HAP-1 (cell line): ENCODE measurements around the gene COL6A1.

Experiments
- DNase-seq, 2 experiments: peaks; one replicate each; pipeline ENCODE4 v3.0.0-alpha.2; 2016 to 2020; ENCODE audit warnings: low spot score in 2 of 2
- H3K27me3 ChIP-seq: fragments of 250-450 bp; sonication (Bioruptor Pico); 2 replicates; pipeline ENCODE4 v1.5.1; 2020; ENCODE audit warnings: low read depth, mild to moderate bottlenecking, moderate library complexity
- H3K36me3 ChIP-seq: fragments of 250-450 bp; sonication (Bioruptor Pico); replicated peaks from 2 replicates; pipeline ENCODE4 v1.5.1; 2020; ENCODE audit warnings: mild to moderate bottlenecking
- H3K4me1 ChIP-seq: fragments of 250-450 bp; sonication (Bioruptor Pico); 2 replicates; pipeline ENCODE4 v1.5.1; 2020; ENCODE audit warnings: mild to moderate bottlenecking
- H3K4me3 ChIP-seq: fragments of 250-450 bp; sonication (Bioruptor Pico); 2 replicates; pipeline ENCODE4 v1.5.1; 2020; ENCODE audit warnings: mild to moderate bottlenecking, moderate library complexity
- H3K9me3 ChIP-seq: fragments of 250-450 bp; sonication (Bioruptor Pico); 2 replicates; pipeline ENCODE4 v1.5.1; 2020; ENCODE audit warnings: mild to moderate bottlenecking, moderate library complexity
- in situ Hi-C: fragments of 300-500 bp; cut with MboI; formaldehyde crosslinking; loops from 3 replicates; pipeline ENCODE4 v1.14.3; 2020; ENCODE audit warnings: low sequenced_read_pairs, inconsistent platforms, mixed read lengths

Gene COL6A1

DNA sequence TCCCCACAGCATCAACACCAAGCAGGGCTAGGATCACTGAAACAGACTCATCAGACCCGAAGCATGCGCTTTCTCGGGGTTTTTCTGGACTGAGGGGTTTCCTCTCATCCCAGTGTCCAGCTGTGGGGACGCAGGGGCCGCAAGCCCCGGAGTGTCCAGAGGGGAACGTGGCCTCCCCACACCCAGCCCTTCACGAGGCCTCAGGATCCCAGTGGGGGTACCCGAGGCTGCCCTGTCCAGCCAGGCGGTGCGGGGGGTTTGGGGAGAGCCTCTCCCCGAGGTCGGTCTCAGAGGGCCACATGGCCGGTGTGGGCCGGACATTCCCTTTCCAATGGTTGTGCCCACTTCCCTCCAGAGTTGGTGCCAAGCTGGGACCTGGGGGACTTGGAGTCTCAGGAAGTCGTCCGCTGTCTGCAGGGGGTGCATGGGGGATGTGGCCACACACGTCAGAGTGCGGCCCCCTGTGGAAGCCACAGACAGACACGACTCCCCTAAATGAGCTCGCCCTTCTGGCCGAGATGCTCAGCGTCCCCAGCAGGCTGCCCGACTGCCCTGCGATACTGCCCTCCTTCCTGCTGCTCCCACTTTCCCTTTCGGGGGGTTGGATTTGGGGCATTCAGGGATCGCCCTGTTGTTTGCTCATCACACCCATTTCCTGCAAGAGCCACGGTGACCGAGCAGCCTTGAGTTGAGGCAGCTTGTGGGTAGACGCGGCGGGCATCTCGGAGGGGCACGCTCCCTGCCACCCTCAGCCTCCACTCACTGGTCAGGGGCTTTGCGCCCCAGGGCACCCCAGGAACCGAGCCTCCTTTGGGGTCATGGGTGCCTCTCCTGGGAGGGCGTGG, 4.1 kb downstream of the COL6A1 start:
- Histone ChIP-seq H3K4me1 (peaks cover 8% of the 10 kb centered on the region; the same call in 1 of the 2 replicates), H3K27me3 (no peaks in the 10 kb centered on the region), H3K9me3 (no peaks in the 10 kb centered on the region), H3K4me3 (no peak overlapping the region), H3K36me3 (peaks cover 21% of the 10 kb centered on the region)
- in situ Hi-C loops, result no loop called here
- DNase-seq, result no peak

DNA sequence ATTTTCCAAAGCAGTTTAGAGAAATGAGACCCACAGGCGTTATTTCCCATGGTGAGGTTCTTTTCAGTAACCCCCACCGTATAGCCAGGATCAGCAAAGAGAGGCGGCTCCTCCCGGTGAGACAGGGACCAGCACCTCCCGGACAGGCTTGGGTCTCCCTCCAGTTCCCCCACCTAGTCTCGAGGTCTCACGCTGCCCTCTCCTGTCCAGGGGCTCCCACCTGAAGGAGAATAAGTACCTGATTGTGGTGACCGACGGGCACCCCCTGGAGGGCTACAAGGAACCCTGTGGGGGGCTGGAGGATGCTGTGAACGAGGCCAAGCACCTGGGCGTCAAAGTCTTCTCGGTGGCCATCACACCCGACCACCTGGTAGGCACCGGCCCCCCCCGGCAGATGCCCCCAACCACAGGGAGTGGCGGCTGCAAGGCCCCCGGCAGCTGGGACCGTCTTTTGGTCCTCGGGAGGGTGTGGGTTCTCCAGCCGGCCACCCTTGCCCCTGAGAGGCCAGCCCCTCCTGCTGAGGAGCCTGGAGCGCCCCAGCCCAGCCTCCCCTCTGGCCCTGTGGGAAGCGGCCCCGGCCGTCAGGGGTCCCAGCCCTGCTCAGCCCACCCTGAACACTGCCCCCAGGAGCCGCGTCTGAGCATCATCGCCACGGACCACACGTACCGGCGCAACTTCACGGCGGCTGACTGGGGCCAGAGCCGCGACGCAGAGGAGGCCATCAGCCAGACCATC, 4.9 kb downstream of the COL6A1 start:
- DNase-seq, result no peak
- no peaks in the 10 kb centered on the region for H3K9me3 ChIP-seq
- in situ Hi-C loops, result no loop called here
- H3K4me3 ChIP-seq, result no peak overlapping the region
- H3K27me3 ChIP-seq, result no peaks in the 10 kb centered on the region
- H3K36me3 ChIP-seq, result peaks cover 24% of the 10 kb centered on the region
- H3K4me1 ChIP-seq, result 0 out of 2 replicates have a peak, but pooled peaks cover 5% of the 10 kb centered on the region

DNA sequence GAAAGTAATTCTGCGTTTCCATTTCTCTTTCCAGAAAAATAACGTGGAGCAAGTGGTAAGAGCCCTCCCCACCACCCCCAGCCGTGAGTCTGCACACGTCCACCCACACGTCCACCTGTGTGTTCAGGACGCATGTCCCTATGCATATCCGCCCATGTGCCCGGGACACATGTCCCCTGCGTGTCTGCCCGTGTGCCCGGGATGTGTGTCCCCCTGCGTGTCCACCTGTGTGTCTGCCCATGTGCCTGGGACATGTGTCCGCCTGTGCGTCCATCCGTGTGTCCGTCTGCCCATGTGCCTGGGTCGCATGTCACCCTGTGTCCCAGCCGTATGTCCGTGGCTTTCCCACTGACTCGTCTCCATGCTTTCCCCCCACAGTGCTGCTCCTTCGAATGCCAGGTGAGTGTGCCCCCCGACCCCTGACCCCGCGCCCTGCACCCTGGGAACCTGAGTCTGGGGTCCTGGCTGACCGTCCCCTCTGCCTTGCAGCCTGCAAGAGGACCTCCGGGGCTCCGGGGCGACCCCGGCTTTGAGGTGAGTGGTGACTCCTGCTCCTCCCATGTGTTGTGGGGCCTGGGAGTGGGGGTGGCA, 5.6 kb downstream of the COL6A1 start:
- H3K4me3 ChIP-seq, result no peak overlapping the region
- in situ Hi-C loops, result no loop called here
- no peak for DNase-seq
- H3K4me1 ChIP-seq, result 0 out of 2 replicates have a peak, but pooled peaks cover 5% of the 10 kb centered on the region
- no peaks in the 10 kb centered on the region for H3K9me3 ChIP-seq
- H3K27me3 ChIP-seq, result no peaks in the 10 kb centered on the region
- peaks cover 30% of the 10 kb centered on the region for H3K36me3 ChIP-seq

DNA sequence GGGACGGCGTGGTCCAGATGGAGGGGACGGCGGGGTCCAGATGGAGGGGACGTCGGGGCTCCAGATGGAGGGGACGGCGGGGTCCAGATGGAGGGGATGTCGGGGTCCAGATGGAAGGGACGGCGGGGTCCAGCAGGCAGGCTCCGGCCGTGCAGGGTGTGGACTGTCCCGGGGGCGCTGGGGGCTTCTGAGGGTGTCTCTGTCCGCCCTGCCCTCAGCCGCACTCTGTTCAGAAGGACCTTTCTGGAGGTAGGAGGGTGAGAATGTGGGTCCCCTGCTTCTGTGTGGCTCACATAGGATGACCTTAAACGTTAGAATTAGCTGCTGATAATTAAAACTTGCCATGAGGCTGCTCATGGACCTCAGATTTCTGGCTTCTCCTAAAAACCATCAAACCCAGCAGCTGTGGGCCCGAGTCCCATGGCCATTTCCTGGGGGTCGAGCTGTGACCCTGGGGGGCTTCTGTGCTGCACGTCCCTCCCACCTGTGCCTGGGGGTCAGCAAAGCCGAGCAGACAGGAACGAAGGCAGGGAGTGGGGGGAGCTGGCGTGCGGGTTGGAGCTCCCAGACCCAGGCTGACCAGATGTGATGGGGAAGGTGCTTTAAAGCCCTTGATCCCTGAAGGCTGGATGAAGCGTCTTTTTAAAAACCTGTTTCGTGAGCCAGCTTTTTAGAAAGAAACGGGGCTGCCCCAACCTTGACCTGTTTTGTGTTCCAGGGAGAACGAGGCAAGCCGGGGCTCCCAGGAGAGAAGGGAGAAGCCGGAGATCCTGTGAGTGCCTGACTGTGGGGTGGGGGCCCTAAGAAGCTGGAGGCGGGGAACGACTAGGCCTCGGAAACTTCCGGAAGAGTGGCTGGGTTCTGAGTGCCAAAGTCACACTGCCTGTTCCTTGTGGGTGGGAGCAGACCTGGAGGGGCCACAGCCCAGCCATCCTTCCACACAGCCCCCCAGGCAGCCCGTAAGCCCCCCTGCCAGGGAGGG, 7.1 kb downstream of the COL6A1 start:
- in situ Hi-C loops, result no loop called here
- peaks cover 35% of the 10 kb centered on the region for H3K36me3 ChIP-seq
- H3K4me1 ChIP-seq, result no peaks in the 10 kb centered on the region
- no peaks in the 10 kb centered on the region for H3K27me3 ChIP-seq
- DNase-seq, result peak; percentile 0 to 5
- H3K4me3 ChIP-seq, result no peak overlapping the region
- H3K9me3 ChIP-seq, result no peaks in the 10 kb centered on the region

DNA sequence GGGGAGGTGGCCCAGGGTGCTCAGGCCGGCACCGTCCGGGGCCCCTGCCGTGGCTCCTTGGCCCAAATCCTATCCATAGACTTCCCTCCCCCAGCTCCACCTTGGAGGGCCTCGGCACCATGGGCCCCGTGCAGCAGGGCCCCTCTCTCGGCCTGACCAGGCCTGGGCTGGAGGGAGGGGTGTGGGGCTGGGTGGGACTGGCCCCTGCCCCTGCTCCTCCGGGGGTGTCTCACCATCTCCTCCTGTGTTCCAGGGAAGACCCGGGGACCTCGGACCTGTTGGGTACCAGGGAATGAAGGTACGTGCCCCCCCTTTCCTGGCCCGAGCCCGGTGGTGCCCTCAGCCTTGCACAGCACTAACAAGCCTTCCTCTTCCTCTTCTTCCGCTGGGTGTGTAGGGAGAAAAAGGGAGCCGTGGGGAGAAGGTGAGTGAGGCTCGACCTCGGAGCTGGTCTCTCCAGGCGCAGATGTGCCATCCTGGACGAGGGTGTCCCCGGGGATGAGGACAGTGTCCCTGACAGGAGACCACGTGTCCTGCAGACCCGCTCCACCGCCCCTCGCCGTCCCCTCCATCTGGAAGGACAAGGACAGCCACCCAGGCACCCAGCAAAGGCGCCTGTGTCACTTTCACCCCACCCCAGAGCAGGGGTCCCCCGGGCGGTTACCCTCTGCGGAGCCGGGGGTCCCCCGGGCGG, 7.9 kb downstream of the COL6A1 start:
- no peak overlapping the region for H3K4me3 ChIP-seq
- H3K9me3 ChIP-seq, result no peaks in the 10 kb centered on the region
- H3K27me3 ChIP-seq, result no peaks in the 10 kb centered on the region
- peak in 1 of 2 experiments; percentile 4 for DNase-seq
- in situ Hi-C loops, result no loop called here
- peaks cover 32% of the 10 kb centered on the region for H3K36me3 ChIP-seq
- no peaks in the 10 kb centered on the region for H3K4me1 ChIP-seq

DNA sequence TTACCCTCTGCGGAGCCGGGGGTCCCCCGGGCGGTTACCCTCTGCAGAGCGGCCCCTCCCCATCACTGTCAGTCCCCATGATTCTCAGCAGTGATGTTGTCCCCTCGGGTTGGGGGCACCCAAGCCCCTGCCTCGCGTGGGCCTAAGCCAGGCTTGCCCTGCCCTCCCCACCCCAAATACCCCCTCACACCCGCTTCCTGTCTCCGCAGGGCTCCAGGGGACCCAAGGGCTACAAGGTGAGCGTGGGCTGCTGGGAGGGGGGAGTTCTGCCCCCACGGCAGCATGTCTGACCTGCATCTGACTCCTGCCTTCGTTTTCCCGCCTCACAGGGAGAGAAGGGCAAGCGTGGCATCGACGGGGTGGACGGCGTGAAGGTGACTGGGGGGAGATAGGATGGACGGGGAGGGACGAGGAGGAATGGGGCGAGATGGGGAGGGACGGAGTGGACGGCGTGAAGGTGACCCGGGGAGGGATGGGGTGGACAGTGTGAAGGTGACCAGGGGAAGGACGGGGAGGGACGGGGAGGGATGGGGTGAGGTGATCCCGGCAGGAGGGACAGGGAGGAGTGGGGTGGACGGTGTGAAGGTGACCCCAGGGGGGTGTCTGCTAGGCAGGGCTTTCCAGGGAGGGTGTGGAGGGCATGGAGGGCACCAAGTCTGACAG, 8.6 kb downstream of the COL6A1 start:
- peak in 1 of 2 experiments; percentile 5 for DNase-seq
- no peaks in the 10 kb centered on the region for H3K4me1 ChIP-seq
- in situ Hi-C loops, result no loop called here

DNA sequence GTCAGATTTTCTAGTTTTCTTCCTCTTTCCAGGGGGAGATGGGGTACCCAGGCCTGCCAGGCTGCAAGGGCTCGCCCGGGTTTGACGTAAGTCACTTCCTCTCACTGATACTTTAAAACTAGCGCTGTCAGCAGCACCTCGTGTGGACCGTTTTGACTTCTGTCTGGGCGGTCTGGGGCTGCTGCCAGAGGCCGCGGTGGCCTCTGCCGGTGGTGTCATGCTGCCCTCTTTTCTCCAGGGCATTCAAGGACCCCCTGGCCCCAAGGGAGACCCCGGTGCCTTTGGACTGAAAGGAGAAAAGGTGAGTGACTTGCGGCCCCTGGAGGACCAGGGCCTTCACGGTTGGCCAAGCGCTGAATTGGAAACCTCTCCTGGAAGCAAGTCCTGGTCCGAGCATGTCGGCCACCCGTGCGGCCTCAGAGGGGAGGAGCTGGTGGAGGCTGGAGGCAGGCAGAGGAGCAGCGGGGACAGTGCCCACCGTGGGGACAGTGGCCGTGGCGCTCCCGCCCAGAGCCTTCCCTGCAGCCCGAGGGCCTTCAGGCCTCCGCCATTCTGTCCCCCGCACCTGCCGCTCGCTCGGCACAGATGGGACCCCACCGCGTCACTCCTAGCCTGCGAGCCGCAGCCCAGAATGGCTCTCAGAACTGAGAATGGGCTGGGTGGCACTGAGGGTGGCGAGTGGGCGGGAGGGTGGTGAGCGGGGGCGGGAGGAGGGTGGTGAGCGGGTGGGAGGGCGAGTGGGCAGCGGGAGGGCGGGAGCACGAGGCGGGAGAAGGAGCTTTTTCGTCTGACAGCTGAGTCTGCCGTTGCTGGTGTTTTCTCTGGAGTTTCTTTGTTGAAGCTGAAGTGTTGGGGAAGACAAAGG, 9.4 kb downstream of the COL6A1 start:
- no peaks in the 10 kb centered on the region for H3K4me1 ChIP-seq
- H3K9me3 ChIP-seq, result no peaks in the 10 kb centered on the region
- in situ Hi-C loops, result no loop called here
- no peak overlapping the region for H3K4me3 ChIP-seq
- no peaks in the 10 kb centered on the region for H3K27me3 ChIP-seq
- peaks cover 23% of the 10 kb centered on the region for H3K36me3 ChIP-seq
- DNase-seq, result no peak

More for the DNA sequence above, 8.6 kb downstream of the COL6A1 start:
- Histone ChIP-seq H3K27me3 (no peaks in the 10 kb centered on the region), H3K4me3 (no peak overlapping the region), H3K36me3 (peaks cover 26% of the 10 kb centered on the region), H3K9me3 (no peaks in the 10 kb centered on the region)

DNA sequence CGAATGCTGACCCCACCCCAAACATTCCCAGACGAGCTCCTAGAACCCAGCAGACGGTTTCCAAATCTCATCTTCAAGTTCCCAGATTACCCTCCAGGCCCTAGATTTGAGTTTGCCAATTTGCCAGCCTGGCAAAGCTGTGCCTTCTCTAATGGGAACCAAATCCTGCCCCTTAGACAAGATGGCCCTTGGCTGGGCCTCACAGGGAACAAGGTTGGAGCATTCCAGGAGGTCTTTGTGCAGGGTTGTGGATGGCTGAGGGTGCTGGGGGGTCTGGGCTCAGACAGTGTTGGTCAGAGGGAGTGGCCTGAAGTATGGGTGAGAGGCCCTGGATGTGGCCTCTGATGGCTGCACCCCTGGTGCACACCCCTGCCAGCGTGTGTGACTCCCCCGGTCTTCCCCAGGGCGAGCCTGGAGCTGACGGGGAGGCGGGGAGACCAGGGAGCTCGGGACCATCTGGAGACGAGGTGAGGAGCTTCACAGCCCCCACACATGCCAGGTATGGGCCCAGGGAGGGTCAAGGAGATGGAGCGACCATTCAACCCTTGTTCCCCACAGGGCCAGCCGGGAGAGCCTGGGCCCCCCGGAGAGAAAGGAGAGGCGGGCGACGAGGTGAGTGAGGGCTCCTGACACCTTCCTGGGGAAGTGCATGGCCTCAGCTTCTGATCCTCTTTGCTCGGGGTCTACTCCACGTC, 10.2 kb downstream of the COL6A1 start:
- no peaks in the 10 kb centered on the region for H3K27me3 ChIP-seq
- DNase-seq, result peak in 1 of 2 experiments; percentile 6
- no peaks in the 10 kb centered on the region for H3K4me1 ChIP-seq
- peaks cover 22% of the 10 kb centered on the region for H3K36me3 ChIP-seq
- in situ Hi-C loops, result no loop called here
- H3K4me3 ChIP-seq, result no peak overlapping the region
- no peaks in the 10 kb centered on the region for H3K9me3 ChIP-seq

DNA sequence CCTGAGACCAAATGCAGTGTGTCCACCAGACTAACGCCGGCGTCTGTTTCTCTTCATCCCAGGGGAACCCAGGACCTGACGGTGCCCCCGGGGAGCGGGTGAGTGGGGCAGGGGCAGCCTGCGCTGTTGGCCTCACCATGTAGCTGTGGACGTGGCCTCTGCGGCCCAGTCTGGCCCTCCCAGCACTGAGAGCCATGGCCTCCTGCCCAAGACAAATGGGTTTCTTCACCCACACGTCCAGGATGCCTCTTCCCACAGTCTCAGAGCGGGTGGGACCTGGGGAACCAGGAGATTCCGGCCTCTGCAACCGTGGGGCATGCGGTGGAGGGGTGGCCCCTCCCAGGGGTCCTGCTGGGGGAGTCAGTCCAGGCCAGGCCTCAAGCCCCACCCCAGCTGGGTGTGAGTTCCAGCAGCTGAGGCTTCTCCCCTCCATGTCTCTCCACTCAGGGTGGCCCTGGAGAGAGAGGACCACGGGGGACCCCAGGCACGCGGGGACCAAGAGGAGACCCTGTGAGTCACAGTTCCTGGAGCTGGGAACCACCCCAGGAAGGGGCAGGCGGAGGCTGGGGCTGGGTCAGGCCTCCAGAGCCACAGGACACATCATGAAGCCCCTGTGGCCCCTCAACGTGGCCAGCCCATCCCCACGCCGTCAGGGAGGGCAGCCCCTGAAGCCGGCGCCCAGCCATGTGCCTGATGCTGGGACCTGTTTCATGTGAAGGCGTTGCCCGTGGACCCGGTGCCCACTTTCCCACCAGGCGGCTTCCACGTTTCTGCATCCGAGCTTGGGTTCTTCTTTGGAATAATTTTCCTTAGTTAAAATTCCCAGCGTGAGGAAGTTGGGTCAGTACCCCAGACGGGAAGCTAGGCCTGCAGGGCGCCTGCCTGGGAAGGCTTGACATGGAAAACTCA, 11.0 kb downstream of the COL6A1 start:
- Histone ChIP-seq H3K9me3 (no peaks in the 10 kb centered on the region), H3K27me3 (no peaks in the 10 kb centered on the region), H3K36me3 (peaks cover 15% of the 10 kb centered on the region), H3K4me1 (no peaks in the 10 kb centered on the region), H3K4me3 (no peak overlapping the region)
- DNase-seq, result peak in 1 of 2 experiments; percentile 5
- in situ Hi-C loops, result no loop called here

DNA sequence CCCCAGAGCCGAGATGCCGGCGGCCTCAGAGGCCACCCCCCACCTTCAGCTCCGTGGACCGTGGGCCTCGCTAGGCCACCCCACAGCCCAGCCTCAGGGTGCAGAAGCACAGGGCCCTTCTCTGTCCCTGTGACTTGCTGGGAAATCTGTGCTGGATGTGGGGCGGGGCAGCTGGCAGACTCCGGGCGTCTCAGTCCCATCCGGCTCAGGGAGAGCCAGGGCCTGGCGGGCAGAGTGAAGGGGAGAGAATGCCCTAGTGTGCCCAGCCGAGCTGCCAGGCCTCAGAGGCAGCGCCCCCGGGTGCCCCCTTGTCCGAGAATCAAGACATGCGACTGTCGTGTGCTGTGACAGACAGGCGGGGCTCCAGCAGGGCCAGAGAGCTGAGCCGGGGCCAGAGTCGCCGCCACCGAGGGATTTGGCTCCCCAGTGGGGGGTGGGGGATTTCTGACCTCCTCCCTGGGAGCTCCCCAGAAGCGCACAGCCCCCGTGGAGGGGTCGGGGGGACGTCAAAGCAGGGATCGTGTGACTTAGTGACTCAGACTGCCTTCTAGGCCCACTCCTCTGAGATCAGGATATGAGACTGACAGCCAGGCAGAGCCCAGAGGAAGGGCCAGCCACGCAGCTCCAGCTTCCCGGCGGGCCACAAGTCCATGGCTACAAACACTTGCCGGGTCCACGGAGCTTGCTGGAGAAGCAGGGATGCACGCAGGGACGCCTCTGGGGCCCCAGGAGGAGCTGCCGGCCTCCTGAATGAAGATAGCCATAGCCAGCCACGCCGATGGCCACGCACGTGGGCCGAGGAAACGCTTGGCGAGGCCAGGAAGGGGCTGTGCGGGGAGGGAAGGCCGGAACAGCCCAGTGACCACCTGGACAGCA, 11.9 kb downstream of the COL6A1 start:
- no peaks in the 10 kb centered on the region for H3K27me3 ChIP-seq
- no peak overlapping the region for H3K4me3 ChIP-seq
- no peaks in the 10 kb centered on the region for H3K4me1 ChIP-seq
- H3K36me3 ChIP-seq, result peaks cover 21% of the 10 kb centered on the region
- no peaks in the 10 kb centered on the region for H3K9me3 ChIP-seq
- in situ Hi-C loops, result no loop called here
- DNase-seq, result peak in 1 of 2 experiments; percentile 6
